Stimulated activated CD4-positive, alpha-beta T cell treated with anti-CD3 and anti-CD28 coated beads, Interleukin-2, amount 100 ng/mL, for 4 hours (primary cell): Measurements from ENCODE around the gene VENTX.

Experiments
- DNase-seq: peaks from one replicate; pipeline ENCODE4 v3.0.0-alpha.2; 2020; ENCODE audit warnings: low read depth

Gene VENTX

GRCh38 chr10:133271521-133272300 lies 34.1 kb downstream of the VENTX start:
- no peak for DNase-seq

GRCh38 chr10:133272301-133272963 lies 34.8 kb downstream of the VENTX start:
- DNase-seq, result no peak

GRCh38 chr10:133272964-133273420 lies 35.3 kb downstream of the VENTX start:
- no peak for DNase-seq

- no peak for DNase-seq
Measured at GRCh38 chr10:133273534-133274143, 36.0 kb downstream of the VENTX start.

- DNase-seq, result peak; percentile 81
Measured at GRCh38 chr10:133274751-133275683, 37.4 kb downstream of the VENTX start.

GRCh38 chr10:133275684-133276092 lies 38.0 kb downstream of the VENTX start:
- DNase-seq, result no peak

GRCh38 chr10:133276100-133276434 lies 38.4 kb downstream of the VENTX start:
- DNase-seq, result no peak

- DNase-seq, result peak; percentile 59
Measured at GRCh38 chr10:133276435-133277201, 39.0 kb downstream of the VENTX start, which contains the start of gene ADAM8. ADAM8 (minus strand) TSS chr10:133276868; CDS start chr10:133276817, 51 bp downstream.

- no peak for DNase-seq
Measured at GRCh38 chr10:133277277-133277992, 39.8 kb downstream of the VENTX start.

- no peak for DNase-seq
Measured at GRCh38 chr10:133277993-133278576, 40.4 kb downstream of the VENTX start.

GRCh38 chr10:133278577-133279265 lies 41.1 kb downstream of the VENTX start:
- no peak for DNase-seq

- DNase-seq, result no peak
Measured at GRCh38 chr10:133279326-133280226, 41.9 kb downstream of the VENTX start.

GRCh38 chr10:133280391-133281059 lies 42.9 kb downstream of the VENTX start:
- DNase-seq, result no peak

GRCh38 chr10:133281084-133281483 lies 43.4 kb downstream of the VENTX start:
- no peak for DNase-seq

- DNase-seq, result no peak
Measured at GRCh38 chr10:133281628-133282372, 44.1 kb downstream of the VENTX start.

- DNase-seq, result no peak
Measured at GRCh38 chr10:133282846-133283390, 45.3 kb downstream of the VENTX start.

- DNase-seq, result no peak
Measured at GRCh38 chr10:133283931-133284330, 46.3 kb downstream of the VENTX start.
